ENCODE results near the gene SRBD1. TPM values are rescaled to one million over a fixed set of nuclear protein-coding genes. Genes with fewer than 3 reads are reported as not detected.
A peak's percentile ranks its signal among the peaks of the same experiment; 100 is the strongest.

Gene SRBD1
- total and polyA plus RNA-seq, 2 donors, result 7.2 to 48.3 TPM

DNA sequence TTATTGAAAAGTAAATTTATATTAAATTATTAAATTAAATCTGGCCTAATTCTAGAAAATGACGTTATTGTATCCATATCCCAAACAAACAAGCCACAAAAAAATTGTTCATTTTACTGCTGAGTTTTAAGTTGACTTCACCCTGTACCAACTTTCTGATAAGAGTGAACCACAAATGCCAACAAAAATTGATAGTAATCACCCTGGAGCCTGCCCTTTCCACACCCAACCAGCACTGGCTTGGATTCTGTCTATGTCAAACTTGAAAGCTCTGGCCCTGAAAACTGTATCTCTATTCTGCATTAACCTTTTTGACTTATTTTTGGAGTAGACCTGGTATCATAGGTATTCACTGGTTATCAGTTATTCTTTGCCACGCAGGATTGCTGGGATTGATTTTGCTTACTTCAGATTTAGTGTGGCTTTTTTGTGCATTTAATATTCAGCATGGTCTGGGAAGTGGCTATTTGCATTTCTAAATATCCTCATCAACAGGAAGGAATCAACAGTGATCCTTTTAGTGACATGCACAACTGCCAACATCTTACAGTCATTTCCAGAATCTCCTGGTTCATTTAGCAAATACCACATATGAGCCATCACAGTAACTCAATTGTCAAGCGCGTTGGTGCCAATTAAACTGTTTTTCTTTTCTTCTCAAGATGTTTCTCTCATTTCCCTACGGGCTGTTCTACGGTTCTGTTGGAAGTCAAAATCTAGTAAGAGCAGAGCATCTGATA, 11.4 kb upstream of the SRBD1 start:
- H3K27ac ChIP-seq (ENCODE audit: low read depth), result no peak overlapping the region

DNA sequence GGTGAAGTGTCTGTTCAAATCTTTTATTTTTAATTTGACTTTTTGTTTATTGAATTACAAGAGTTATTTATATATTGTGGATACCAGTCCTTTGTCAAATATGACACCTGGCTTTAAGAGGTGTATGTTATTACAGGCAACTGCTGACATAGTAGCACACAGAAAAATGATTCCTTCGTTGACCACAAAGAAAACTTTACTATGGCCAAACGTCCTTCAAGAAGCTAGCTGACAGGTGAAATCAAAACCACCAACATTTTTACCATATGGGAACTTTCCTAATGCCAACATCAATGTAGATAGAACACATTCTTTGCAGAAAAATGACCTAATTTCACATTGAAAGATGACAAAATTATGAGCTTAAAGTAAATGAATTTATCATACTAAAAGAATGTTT, 6.4 kb upstream of the SRBD1 start:
- DNase-seq (ENCODE audit: extremely low spot score), result no peak
- no peak overlapping the region for H3K27ac ChIP-seq (ENCODE audit: low read depth)
- H3K4me3 ChIP-seq (ENCODE audit: low read depth, low read length), result no peak overlapping the region
- 59% methylated on average over 2 of the region's 2 CpGs for WGBS
- H3K4me1 ChIP-seq (ENCODE audit: insufficient read depth), result no peaks in the 10 kb centered on the region
- H3K36me3 ChIP-seq (ENCODE audit: insufficient read depth), result no peaks in the 10 kb centered on the region

More for the DNA sequence above, 11.4 kb upstream of the SRBD1 start:
- 87% methylated on average over 6 of the region's 6 CpGs for WGBS
- no peaks in the 10 kb centered on the region for H3K4me1 ChIP-seq (ENCODE audit: insufficient read depth)
- DNase-seq (ENCODE audit: extremely low spot score), result no peak
- H3K4me3 ChIP-seq (ENCODE audit: low read depth, low read length), result no peak overlapping the region
- no peaks in the 10 kb centered on the region for H3K36me3 ChIP-seq (ENCODE audit: insufficient read depth)

- Histone ChIP-seq H3K36me3 (ENCODE audit: insufficient read depth) (no peaks in the 10 kb centered on the region), H3K4me1 (ENCODE audit: insufficient read depth) (no peaks in the 10 kb centered on the region), H3K4me3 (ENCODE audit: low read depth, low read length) (no peak overlapping the region), H3K27ac (ENCODE audit: low read depth) (no peak overlapping the region)
- DNase-seq (ENCODE audit: extremely low spot score), result no peak
- WGBS, result 44% methylated on average over 4 of the region's 4 CpGs
Measured at GRCh38 chr2:45616658-45617411, 5.8 kb upstream of the SRBD1 start.

GRCh38 chr2:45614871-45615415, 3.9 kb upstream of the SRBD1 start:
- 64% methylated on average over 3 of the region's 3 CpGs for WGBS
- no peaks in the 10 kb centered on the region for H3K4me1 ChIP-seq (ENCODE audit: insufficient read depth)

DNA sequence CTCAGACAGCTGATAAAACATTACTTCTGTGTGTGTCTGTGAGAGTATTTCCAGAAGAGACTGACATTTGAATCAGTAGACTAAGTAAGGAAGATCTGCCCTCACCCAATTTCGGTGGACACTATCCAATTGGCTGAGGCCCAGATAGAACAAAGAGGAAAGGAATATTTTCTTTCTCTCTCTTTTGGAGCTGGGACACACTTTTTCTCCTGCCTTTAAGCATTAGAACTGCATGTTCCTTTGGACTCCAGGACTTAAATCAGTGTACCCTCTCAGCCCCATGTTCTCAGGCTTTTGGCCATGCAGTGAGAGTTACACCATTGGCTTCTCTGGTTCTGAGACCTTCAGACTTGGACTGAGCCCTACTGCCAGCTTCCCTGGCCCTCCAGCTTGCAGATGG, 3.3 kb upstream of the SRBD1 start:
- 67% methylated on average over 1 of the region's 1 CpG for WGBS
- H3K36me3 ChIP-seq (ENCODE audit: insufficient read depth), result no peaks in the 10 kb centered on the region
- no peak overlapping the region for H3K4me3 ChIP-seq (ENCODE audit: low read depth, low read length)
- H3K27ac ChIP-seq (ENCODE audit: low read depth), result no peak overlapping the region
- DNase-seq (ENCODE audit: extremely low spot score), result no peak
- H3K4me1 ChIP-seq (ENCODE audit: insufficient read depth), result no peaks in the 10 kb centered on the region

More at GRCh38 chr2:45614871-45615415, 3.9 kb upstream of the SRBD1 start:
- no peak overlapping the region for H3K27ac ChIP-seq (ENCODE audit: low read depth)
- no peaks in the 10 kb centered on the region for H3K36me3 ChIP-seq (ENCODE audit: insufficient read depth)
- DNase-seq (ENCODE audit: extremely low spot score), result no peak
- no peak overlapping the region for H3K4me3 ChIP-seq (ENCODE audit: low read depth, low read length)

DNA sequence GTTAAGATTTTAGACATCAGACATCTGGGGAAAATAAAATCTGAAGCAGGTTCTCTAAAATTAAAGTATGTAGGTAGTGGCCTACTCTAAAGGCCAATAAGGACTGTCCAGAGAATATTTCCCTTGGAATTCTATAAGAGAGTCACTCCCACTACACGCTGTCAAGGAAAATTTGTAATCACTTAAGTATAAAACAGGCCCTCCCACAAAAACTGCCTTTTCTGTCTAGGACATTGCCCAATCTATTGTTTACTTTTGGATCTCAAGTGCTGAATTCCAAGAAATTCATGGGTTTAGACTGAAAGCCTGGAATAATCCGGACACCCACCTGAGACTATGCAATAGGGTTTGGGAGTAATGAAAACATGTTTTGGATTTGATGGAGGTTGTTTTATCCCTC, 1.7 kb upstream of the SRBD1 start:
- DNase-seq (ENCODE audit: extremely low spot score), result no peak
- H3K4me1 ChIP-seq (ENCODE audit: insufficient read depth), result no peaks in the 10 kb centered on the region
- H3K36me3 ChIP-seq (ENCODE audit: insufficient read depth), result no peaks in the 10 kb centered on the region
- no peak overlapping the region for H3K27ac ChIP-seq (ENCODE audit: low read depth)
- WGBS, result 53% methylated on average over 2 of the region's 2 CpGs
- H3K4me3 ChIP-seq (ENCODE audit: low read depth, low read length), result no peak overlapping the region

DNA sequence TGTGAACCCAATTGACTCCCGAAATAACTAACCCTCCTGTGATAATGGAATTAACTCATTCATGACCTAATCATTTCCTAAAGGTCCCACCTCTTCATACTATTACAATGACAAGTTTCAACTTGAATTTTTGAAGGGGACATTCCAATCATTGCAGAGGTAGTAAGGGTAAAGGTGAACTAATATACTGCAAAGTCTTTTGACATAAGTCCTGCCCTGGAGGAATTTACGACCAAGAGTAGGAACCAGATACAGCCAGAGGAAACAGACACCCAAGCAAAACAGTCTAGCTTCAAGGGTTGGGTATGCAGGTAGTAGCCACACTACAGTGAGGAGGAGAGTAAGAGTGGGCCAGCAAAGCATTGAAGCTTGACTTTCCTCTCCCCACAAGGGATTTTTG, 1.2 kb upstream of the SRBD1 start:
- 77% methylated on average over 2 of the region's 2 CpGs for WGBS
- Histone ChIP-seq H3K4me3 (ENCODE audit: low read depth, low read length) (no peak overlapping the region), H3K4me1 (ENCODE audit: insufficient read depth) (no peaks in the 10 kb centered on the region), H3K36me3 (ENCODE audit: insufficient read depth) (no peaks in the 10 kb centered on the region), H3K27ac (ENCODE audit: low read depth) (no peak overlapping the region)
- no peak for DNase-seq (ENCODE audit: extremely low spot score)

DNA sequence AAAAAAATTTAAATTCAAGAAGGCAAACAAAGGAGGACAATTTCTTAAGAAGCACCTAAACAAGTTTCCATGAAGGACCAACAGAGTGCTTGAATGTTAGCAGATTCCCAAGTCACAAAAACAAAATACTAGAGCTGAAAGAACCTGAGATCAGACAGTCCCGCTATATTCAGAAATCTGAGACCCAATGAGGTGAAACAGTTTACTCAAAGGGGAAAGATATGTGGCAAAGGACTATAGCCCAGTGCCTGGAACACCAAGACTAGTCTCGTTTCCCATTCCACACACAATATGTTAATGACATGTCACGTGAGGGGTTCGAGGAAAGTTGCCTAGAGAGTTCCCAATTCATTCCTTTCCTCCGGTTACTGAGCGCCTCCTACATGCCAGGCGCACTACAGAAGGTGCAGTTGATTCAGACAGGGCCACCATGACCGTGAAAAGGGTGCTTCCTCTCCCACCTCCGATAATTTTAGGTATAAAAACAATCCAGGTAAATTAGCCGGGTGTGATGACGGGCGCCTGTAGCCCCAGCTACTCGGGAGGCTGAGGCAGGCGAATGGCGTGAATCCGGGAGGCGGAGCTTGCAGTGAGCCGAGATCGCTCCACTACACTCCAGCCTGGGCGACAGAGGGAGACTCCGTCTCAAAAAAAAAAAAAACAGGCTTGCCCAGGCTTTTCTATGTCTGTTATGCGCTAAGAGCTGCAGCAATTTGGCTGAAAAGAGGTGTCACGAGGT, 617 bp downstream of the SRBD1 start:
- Histone ChIP-seq H3K4me3 (ENCODE audit: low read depth, low read length) (peak overlapping the region; percentile 76), H3K36me3 (ENCODE audit: insufficient read depth) (no peaks in the 10 kb centered on the region), H3K27ac (ENCODE audit: low read depth) (peak overlapping the region; percentile 55), H3K4me1 (ENCODE audit: insufficient read depth) (no peaks in the 10 kb centered on the region)
- WGBS, result under 1% methylated on average over 23 of the region's 23 CpGs
- no peak for DNase-seq (ENCODE audit: extremely low spot score)

GRCh38 chr2:45607701-45608100, 3.4 kb downstream of the SRBD1 start:
- Histone ChIP-seq H3K4me1 (ENCODE audit: insufficient read depth) (no peaks in the 10 kb centered on the region), H3K27ac (ENCODE audit: low read depth) (no peak overlapping the region), H3K4me3 (ENCODE audit: low read depth, low read length) (no peak overlapping the region), H3K36me3 (ENCODE audit: insufficient read depth) (no peaks in the 10 kb centered on the region)
- 65% methylated on average over 1 of the region's 1 CpG for WGBS
- no peak for DNase-seq (ENCODE audit: extremely low spot score)

DNA sequence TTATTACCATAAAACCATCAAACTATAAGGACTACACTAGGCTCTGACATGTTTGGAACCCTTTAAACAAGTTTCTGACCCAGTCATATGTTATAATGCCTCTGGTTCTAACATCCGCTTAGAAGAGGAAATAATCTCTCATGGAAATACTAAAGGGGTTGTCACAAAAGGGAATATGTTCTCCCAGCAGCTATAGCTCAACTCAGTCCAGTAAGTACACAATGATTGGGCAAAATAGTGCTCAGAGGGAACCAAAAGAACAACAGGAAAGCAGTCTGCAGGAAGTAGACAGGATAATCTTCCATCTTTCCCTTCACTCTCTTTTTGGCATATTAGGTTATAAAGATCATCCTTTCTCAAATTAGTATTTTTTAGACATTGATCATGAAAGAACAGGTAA, 4.3 kb downstream of the SRBD1 start:
- no peak overlapping the region for H3K4me3 ChIP-seq (ENCODE audit: low read depth, low read length)
- H3K27ac ChIP-seq (ENCODE audit: low read depth), result no peak overlapping the region
- 88% methylated on average over 1 of the region's 1 CpG for WGBS
- no peak for DNase-seq (ENCODE audit: extremely low spot score)
- no peaks in the 10 kb centered on the region for H3K36me3 ChIP-seq (ENCODE audit: insufficient read depth)
- no peaks in the 10 kb centered on the region for H3K4me1 ChIP-seq (ENCODE audit: insufficient read depth)

- WGBS, result 96% methylated on average over 2 of the region's 2 CpGs
- Histone ChIP-seq H3K36me3 (ENCODE audit: insufficient read depth) (no peaks in the 10 kb centered on the region), H3K4me1 (ENCODE audit: insufficient read depth) (no peaks in the 10 kb centered on the region), H3K27ac (ENCODE audit: low read depth) (no peak overlapping the region), H3K4me3 (ENCODE audit: low read depth, low read length) (no peak overlapping the region)
- DNase-seq (ENCODE audit: extremely low spot score), result no peak
Measured at GRCh38 chr2:45605116-45605515, 6.0 kb downstream of the SRBD1 start.

GRCh38 chr2:45602624-45603023, 8.4 kb downstream of the SRBD1 start:
- Histone ChIP-seq H3K27ac (ENCODE audit: low read depth) (no peak overlapping the region), H3K36me3 (ENCODE audit: insufficient read depth) (peaks cover 9% of the 10 kb centered on the region)
- 95% methylated on average over 2 of the region's 2 CpGs for WGBS

GRCh38 chr2:45598545-45598944, 12.5 kb downstream of the SRBD1 start:
- whole genome bisulfite sequencing, result 89% methylated on average over 4 of the region's 4 CpGs
- Histone ChIP-seq H3K4me1 (ENCODE audit: insufficient read depth) (no peaks in the 10 kb centered on the region), H3K27ac (ENCODE audit: low read depth) (no peak overlapping the region), H3K4me3 (ENCODE audit: low read depth, low read length) (no peak overlapping the region), H3K36me3 (ENCODE audit: insufficient read depth) (peaks cover 11% of the 10 kb centered on the region)
- no peak for DNase-seq (ENCODE audit: extremely low spot score)

More at GRCh38 chr2:45602624-45603023, 8.4 kb downstream of the SRBD1 start:
- no peak overlapping the region for H3K4me3 ChIP-seq (ENCODE audit: low read depth, low read length)
- H3K4me1 ChIP-seq (ENCODE audit: insufficient read depth), result no peaks in the 10 kb centered on the region
- no peak for DNase-seq (ENCODE audit: extremely low spot score)
